ENCODE data around the gene SCAMP4.

DNA sequence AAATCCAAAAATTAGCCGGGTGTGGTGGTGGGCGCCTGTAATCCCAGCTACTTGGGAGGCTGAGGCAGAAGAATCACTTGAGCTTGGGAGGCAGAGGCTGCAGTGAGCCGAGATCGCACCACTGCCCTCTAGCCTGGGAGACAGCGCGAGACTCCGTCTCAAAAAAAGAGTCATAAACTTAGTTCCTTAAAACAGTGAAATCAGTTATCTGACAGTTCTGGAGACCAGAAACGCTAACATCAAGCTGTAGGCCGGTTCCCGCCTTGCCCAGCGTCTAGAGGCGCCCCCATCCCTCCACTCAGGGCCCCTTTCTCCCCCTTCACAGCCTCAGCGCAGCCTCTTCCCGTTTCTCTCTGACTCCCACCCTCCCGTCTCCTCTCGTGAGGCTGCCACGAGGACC, 11.9 kb downstream of the SCAMP4 start:
- TF ChIP-seq, protein P1, sequence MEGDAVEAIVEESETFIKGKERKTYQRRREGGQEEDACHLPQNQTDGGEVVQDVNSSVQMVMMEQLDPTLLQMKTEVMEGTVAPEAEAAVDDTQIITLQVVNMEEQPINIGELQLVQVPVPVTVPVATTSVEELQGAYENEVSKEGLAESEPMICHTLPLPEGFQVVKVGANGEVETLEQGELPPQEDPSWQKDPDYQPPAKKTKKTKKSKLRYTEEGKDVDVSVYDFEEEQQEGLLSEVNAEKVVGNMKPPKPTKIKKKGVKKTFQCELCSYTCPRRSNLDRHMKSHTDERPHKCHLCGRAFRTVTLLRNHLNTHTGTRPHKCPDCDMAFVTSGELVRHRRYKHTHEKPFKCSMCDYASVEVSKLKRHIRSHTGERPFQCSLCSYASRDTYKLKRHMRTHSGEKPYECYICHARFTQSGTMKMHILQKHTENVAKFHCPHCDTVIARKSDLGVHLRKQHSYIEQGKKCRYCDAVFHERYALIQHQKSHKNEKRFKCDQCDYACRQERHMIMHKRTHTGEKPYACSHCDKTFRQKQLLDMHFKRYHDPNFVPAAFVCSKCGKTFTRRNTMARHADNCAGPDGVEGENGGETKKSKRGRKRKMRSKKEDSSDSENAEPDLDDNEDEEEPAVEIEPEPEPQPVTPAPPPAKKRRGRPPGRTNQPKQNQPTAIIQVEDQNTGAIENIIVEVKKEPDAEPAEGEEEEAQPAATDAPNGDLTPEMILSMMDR (IDR thresholded peaks at IDR 0.05): no peak
- TF ChIP-seq POLR2A (IDR thresholded peaks at IDR 0.05): no peak
- no peak for TF ChIP-seq EP300 (IDR thresholded peaks at IDR 0.05)
